PC-3 (cell line): ENCODE measurements around the gene CERS6.

Experiments
- EZH2phosphoT487 ChIP-seq: fragments of 300-600 bp; sonication (generic); IDR thresholded peaks from 2 replicates; pipeline ENCODE4 v1.6.1; 2018; ENCODE audit warnings: mild to moderate bottlenecking, antibody characterized with exemption, low read length, borderline replicate concordance
- TF ChIP-seq, protein P1 (sequence below): fragments of 300-600 bp; sonication (generic); conservative IDR thresholded peaks from 2 replicates; pipeline ENCODE4 v1.5.1; 2017; ENCODE audit warnings: antibody characterized with exemption, low read depth, mild to moderate bottlenecking, low read length

- TF ChIP-seq, protein P1, sequence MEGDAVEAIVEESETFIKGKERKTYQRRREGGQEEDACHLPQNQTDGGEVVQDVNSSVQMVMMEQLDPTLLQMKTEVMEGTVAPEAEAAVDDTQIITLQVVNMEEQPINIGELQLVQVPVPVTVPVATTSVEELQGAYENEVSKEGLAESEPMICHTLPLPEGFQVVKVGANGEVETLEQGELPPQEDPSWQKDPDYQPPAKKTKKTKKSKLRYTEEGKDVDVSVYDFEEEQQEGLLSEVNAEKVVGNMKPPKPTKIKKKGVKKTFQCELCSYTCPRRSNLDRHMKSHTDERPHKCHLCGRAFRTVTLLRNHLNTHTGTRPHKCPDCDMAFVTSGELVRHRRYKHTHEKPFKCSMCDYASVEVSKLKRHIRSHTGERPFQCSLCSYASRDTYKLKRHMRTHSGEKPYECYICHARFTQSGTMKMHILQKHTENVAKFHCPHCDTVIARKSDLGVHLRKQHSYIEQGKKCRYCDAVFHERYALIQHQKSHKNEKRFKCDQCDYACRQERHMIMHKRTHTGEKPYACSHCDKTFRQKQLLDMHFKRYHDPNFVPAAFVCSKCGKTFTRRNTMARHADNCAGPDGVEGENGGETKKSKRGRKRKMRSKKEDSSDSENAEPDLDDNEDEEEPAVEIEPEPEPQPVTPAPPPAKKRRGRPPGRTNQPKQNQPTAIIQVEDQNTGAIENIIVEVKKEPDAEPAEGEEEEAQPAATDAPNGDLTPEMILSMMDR: no peak
- TF ChIP-seq EZH2phosphoT487: no peak
Observed at GRCh38 chr2:168814046-168814445, 358.0 kb downstream of the CERS6 start.
